ENCODE data around the gene GTPBP4. TPM values are rescaled to one million over a fixed set of nuclear protein-coding genes. Genes with fewer than 3 reads are reported as not detected.

The GTPBP4 gene
- total RNA-seq, 1 donor from 2014 or later: 57.8 TPM

DNA sequence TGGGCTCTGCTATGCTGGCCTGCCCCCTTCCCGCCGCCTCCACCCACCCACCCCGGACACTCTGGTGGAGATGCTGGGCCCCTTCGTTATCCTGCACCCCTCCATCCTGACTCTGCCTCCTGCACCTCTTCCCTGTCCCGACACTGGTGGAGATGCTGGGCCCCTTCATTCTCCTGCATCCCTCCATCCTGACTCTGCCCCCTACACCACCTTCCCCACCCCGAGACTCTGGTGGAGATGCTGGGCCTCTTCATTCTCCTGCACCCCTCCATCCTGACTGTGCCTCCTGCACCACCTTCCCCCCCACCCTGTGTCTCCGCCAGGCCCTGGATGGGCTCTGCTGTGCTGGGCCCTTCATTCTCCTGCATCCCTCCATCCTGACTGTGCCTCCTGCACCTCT, 22.5 kb downstream of the GTPBP4 start:
- Mint-ChIP-seq H3K4me1 (ENCODE audit: unreplicated experiment) (no peaks in the 10 kb centered on the region), H3K4me3 (no peak overlapping the region), H3K36me3 (peaks cover 35% of the 10 kb centered on the region), H3K27me3 (no peaks in the 10 kb centered on the region), H3K9me3 (no peaks in the 10 kb centered on the region), H3K27ac (no peak overlapping the region)
- DNase-seq (ENCODE audit: extremely low spot score, unreplicated experiment): no peak
- TF ChIP-seq, protein P1, sequence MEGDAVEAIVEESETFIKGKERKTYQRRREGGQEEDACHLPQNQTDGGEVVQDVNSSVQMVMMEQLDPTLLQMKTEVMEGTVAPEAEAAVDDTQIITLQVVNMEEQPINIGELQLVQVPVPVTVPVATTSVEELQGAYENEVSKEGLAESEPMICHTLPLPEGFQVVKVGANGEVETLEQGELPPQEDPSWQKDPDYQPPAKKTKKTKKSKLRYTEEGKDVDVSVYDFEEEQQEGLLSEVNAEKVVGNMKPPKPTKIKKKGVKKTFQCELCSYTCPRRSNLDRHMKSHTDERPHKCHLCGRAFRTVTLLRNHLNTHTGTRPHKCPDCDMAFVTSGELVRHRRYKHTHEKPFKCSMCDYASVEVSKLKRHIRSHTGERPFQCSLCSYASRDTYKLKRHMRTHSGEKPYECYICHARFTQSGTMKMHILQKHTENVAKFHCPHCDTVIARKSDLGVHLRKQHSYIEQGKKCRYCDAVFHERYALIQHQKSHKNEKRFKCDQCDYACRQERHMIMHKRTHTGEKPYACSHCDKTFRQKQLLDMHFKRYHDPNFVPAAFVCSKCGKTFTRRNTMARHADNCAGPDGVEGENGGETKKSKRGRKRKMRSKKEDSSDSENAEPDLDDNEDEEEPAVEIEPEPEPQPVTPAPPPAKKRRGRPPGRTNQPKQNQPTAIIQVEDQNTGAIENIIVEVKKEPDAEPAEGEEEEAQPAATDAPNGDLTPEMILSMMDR (conservative IDR thresholded peaks at IDR 0.05): no peak

DNA sequence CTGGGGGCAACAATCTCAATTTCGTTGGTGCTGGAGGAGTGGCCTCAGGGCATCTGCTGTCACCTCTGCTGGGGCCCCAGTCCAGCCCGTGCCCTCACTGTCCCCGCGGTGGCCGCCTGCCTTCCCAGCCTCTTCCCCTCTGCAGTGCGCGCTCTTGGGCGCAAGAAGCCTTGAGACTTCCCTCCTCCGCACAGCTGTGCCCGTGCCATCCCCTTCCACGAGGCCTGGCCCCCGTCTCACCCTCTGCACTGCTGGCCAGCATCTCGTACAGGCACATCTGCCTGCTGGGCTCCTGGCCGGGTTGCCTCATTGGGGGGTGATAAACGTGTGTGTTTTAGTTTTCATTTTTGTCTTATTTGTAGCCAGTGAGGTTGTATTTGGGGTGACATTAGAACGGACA, 23.5 kb downstream of the GTPBP4 start:
- Mint-ChIP-seq H3K27me3 (no peaks in the 10 kb centered on the region), H3K9me3 (no peaks in the 10 kb centered on the region), H3K4me1 (ENCODE audit: unreplicated experiment) (no peaks in the 10 kb centered on the region), H3K27ac (no peak overlapping the region), H3K4me3 (no peak overlapping the region), H3K36me3 (peaks cover 32% of the 10 kb centered on the region)
- DNase-seq (ENCODE audit: extremely low spot score, unreplicated experiment): no peak
- TF ChIP-seq, protein P1 (conservative IDR thresholded peaks at IDR 0.05): no peak

DNA sequence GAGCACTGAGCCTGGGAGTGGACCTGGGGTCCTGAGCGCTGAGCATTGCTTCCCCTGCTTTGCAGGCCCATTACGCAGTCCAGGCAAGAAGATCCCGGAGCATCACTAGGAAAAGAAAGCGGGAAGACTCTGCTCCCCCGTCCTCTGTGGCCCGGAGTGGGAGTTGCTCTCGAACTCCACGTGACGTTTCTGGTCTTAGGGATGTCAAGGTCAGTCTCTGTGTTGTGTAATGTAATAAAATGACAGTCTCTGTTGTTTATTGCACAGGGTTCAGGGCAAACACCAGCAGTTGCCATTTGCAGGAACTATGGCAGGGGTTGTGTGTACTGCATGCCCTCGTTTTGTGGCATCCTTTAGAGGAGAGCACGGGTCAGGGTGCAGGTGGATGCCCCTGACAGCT, 27.5 kb downstream of the GTPBP4 start:
- Mint-ChIP-seq H3K4me1 (ENCODE audit: unreplicated experiment) (no peaks in the 10 kb centered on the region), H3K27me3 (no peaks in the 10 kb centered on the region), H3K4me3 (no peak overlapping the region), H3K36me3 (peaks cover 41% of the 10 kb centered on the region), H3K27ac (no peak overlapping the region), H3K9me3 (no peaks in the 10 kb centered on the region)
- TF ChIP-seq, protein P1 (conservative IDR thresholded peaks at IDR 0.05): no peak
- no peak for DNase-seq (ENCODE audit: extremely low spot score, unreplicated experiment)

DNA sequence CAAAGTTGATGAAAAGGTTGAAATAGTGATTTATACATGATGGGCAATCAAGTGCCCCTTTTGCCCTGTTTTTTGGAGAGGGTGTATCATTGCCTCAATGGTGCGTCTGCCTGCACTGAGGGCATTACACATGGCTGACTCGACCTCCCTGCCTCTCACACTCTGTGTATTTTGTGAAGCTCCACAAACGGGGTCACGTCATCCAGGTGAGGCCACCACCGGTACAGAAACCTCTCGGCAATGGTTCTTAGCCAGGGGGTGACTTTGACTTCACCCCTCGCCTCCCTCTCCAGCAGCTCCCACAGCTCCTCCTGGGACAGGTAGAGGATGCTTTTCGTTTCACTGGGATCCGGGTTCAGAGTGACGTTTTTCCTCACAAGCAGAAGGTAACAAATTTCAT, 31.1 kb downstream of the GTPBP4 start:
- Mint-ChIP-seq H3K27me3 (no peaks in the 10 kb centered on the region), H3K27ac (no peak overlapping the region), H3K4me3 (no peak overlapping the region), H3K36me3 (peaks cover 27% of the 10 kb centered on the region), H3K4me1 (ENCODE audit: unreplicated experiment) (no peaks in the 10 kb centered on the region), H3K9me3 (no peaks in the 10 kb centered on the region)
- TF ChIP-seq, protein P1 (conservative IDR thresholded peaks at IDR 0.05): no peak
- DNase-seq (ENCODE audit: extremely low spot score, unreplicated experiment): no peak

DNA sequence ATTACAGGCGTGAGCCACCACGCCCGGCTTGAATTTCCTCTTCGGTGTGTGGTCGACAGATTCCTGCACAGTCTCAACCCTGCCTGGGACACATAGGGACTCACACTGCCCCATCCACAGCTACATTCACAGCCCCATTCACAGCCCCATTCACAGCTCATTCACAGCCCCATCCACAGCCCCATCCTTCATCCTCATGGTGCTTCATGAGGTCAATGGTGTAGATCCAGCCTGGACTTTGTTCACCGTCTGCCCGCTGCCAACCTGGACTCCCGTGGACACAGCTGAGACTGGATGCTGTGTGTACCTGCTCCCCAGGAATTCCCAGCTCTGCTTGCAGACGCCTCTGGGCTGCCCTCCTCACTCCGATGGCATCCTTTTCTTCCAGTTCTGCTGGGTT, 32.2 kb downstream of the GTPBP4 start:
- Mint-ChIP-seq H3K4me3 (no peak overlapping the region), H3K9me3 (no peaks in the 10 kb centered on the region), H3K36me3 (peaks cover 27% of the 10 kb centered on the region), H3K27ac (no peak overlapping the region), H3K4me1 (ENCODE audit: unreplicated experiment) (no peaks in the 10 kb centered on the region), H3K27me3 (no peaks in the 10 kb centered on the region)
- DNase-seq (ENCODE audit: extremely low spot score, unreplicated experiment): no peak
- TF ChIP-seq, protein P1 (conservative IDR thresholded peaks at IDR 0.05): no peak

DNA sequence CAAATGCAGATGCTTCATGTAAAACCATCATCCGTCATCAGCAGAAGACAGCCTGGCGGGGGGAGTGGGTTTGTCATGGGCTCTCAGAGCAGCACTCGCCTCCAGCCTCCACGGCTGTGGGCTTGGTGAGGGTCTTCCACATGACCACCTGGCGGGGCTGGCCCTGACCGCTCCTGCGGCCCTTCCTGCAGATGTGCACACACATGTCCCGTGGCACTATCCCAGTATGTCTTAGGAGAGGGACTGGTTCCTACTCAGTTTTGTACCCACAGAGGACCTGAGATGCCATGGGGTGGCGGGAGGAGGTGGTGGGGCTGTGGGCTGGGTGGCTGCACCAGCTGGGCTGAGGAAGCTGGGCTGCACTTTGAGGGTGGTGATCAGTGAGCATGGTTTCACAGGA, 32.7 kb downstream of the GTPBP4 start:
- no peak for DNase-seq (ENCODE audit: extremely low spot score, unreplicated experiment)
- no peaks in the 10 kb centered on the region for H3K27me3 Mint-ChIP-seq
- H3K4me1 Mint-ChIP-seq (ENCODE audit: unreplicated experiment): no peaks in the 10 kb centered on the region
- peaks cover 27% of the 10 kb centered on the region for H3K36me3 Mint-ChIP-seq
- TF ChIP-seq, protein P1 (conservative IDR thresholded peaks at IDR 0.05): no peak
- no peak overlapping the region for H3K27ac Mint-ChIP-seq
- H3K9me3 Mint-ChIP-seq: no peaks in the 10 kb centered on the region
- no peak overlapping the region for H3K4me3 Mint-ChIP-seq

Measured in type B pancreatic cell (in vitro differentiated cells).